Vagina (tissue), 2 donors: ENCODE results near the gene FLYWCH1.

Experiments
- CTCF ChIP-seq, 3 experiments: fragments of 450-650 bp in 2 of 3; fragments of 200-600 bp in 1 of 3; sonication (generic) in 1 of 3; IDR thresholded peaks; one replicate each; pipeline ENCODE4 v1.5.1; 2017 to 2019; ENCODE audit warnings: antibody characterized with exemption in 3 of 3, mild to moderate bottlenecking in 2 of 3, moderate library complexity in 2 of 3
- POLR2A ChIP-seq, 2 donors: fragments of 450-650 bp; IDR thresholded peaks; one replicate each; pipeline ENCODE4 v1.6.1; 2017; ENCODE audit warnings: antibody characterized with exemption in 2 of 2, mild to moderate bottlenecking in 2 of 2, moderate library complexity in 2 of 2
- POLR2AphosphoS5 ChIP-seq, 2 donors: sonication (generic); formaldehyde crosslinking; IDR thresholded peaks; one replicate each; pipeline ENCODE4 v1.9.0; 2017; ENCODE audit warnings: antibody characterized with exemption in 2 of 2, mild to moderate bottlenecking in 2 of 2, low read depth in 1 of 2; ENCODE audit not compliant: insufficient read depth in 1 of 2

- TF ChIP-seq POLR2A (IDR thresholded peaks at IDR 0.05) = no peak
- no peak for TF ChIP-seq CTCF (IDR thresholded peaks at IDR 0.05)
- TF ChIP-seq POLR2AphosphoS5 (IDR thresholded peaks at IDR 0.05; ENCODE audit: insufficient read depth in 1 of 2, low read depth in 1 of 2) = no peak
Observed at GRCh38 chr16:2937170-2937569, 25.4 kb downstream of the FLYWCH1 start.
